SK-N-SH (cell line): Measurements from ENCODE around the gene DAB2IP. TPM values are rescaled to one million over a fixed set of nuclear protein-coding genes. Genes with fewer than 3 reads are reported as not detected.

Source experiments
- CTCF ChIA-PET: fragments of 300-600, 350-600 bp; formaldehyde crosslinking; extraction: SDS; loops from one replicate; lab custom pipeline; 2021; lab: Yijun Ruan, JAX
- POLR2A ChIA-PET: fragments of 350-600 bp; sonication (Branson Sonifier 250); formaldehyde crosslinking; extraction: SDS; loops from one replicate; lab custom pipeline; 2020; ENCODE audit warnings: antibody characterized with exemption, inconsistent platforms; lab: Yijun Ruan, JAX
- DNase-seq: peaks from one replicate; pipeline ENCODE4 v3.0.0; 2012
- H2AFZ ChIP-seq: fragments of 200-600 bp; sonication (generic); 2 replicates; pipeline ENCODE4 v1.8.1; 2016; ENCODE audit warnings: antibody characterized with exemption, mild to moderate bottlenecking, low read depth
- H3F3A ChIP-seq: fragments of 200-600 bp; sonication (generic); replicated peaks from 2 replicates; pipeline ENCODE3; 2016; ENCODE audit warnings: antibody characterized with exemption, mild to moderate bottlenecking; ENCODE audit not compliant: insufficient read depth
- H3K27ac ChIP-seq, 2 experiments: fragments of 200-500 bp in 1 of 2; fragments of 200-600 bp in 1 of 2; sonication (Bioruptor generic) in 1 of 2; sonication (generic), shearing (Covaris generic) in 1 of 2; 2 replicates each; pipeline versions ENCODE4 v1.5.1 to v1.6.1; 2014 to 2016; ENCODE audit warnings: low read depth in 2 of 2, inconsistent platforms in 1 of 2, low read length in 1 of 2, mild to moderate bottlenecking in 1 of 2, mixed read lengths in 1 of 2
- H3K27me3 ChIP-seq: fragments of 200-600 bp; sonication (generic), shearing (Covaris generic); 2 replicates; pipeline ENCODE4 v1.6.1; 2016; ENCODE audit warnings: mixed run types; ENCODE audit not compliant: insufficient read depth
- H3K36me3 ChIP-seq, 2 experiments: fragments of 200-500 bp in 1 of 2; fragments of 200-600 bp in 1 of 2; sonication (Bioruptor generic) in 1 of 2; sonication (generic) in 1 of 2; replicated peaks in 1 of 2; 2 replicates each; pipeline versions ENCODE3 to v1.5.1; 2014 to 2016; ENCODE audit warnings: low read length in 1 of 2, mild to moderate bottlenecking in 1 of 2; ENCODE audit not compliant: insufficient read depth in 2 of 2, control insufficient read depth in 1 of 2
- H3K4me1 ChIP-seq, 2 experiments: fragments of 200-500 bp in 1 of 2; fragments of 200-600 bp in 1 of 2; sonication (Bioruptor generic) in 1 of 2; sonication (generic), shearing (Covaris generic) in 1 of 2; 2 replicates each; pipeline versions ENCODE4 v1.5.1 to v1.6.1; 2014 to 2016; ENCODE audit warnings: low read depth in 1 of 2, low read length in 1 of 2, mixed run types in 1 of 2; ENCODE audit not compliant: insufficient read depth in 2 of 2, control insufficient read depth in 1 of 2
- H3K4me2 ChIP-seq: fragments of 200-600 bp; sonication (generic), shearing (Covaris generic); 2 replicates; pipeline ENCODE4 v1.6.1; 2017; ENCODE audit warnings: mixed run types
- H3K4me3 ChIP-seq, 2 experiments: fragments of 200-500 bp in 1 of 2; fragments of 200-600 bp in 1 of 2; sonication (Bioruptor generic) in 1 of 2; sonication (generic), shearing (Covaris generic) in 1 of 2; 2 replicates each; pipeline versions ENCODE4 v1.5.1 to v1.8.1; 2014 to 2016; ENCODE audit warnings: low read depth in 2 of 2, inconsistent platforms in 1 of 2, low read length in 1 of 2, mild to moderate bottlenecking in 1 of 2, mixed read lengths in 1 of 2, moderate library complexity in 1 of 2
- H3K79me2 ChIP-seq: fragments of 200-600 bp; sonication (generic); 2 replicates; pipeline ENCODE4 v1.8.1; 2017; ENCODE audit warnings: mild to moderate bottlenecking; ENCODE audit not compliant: insufficient read depth
- H3K9ac ChIP-seq: fragments of 200-600 bp; sonication (generic); 2 replicates; pipeline ENCODE4 v1.6.1; 2017; ENCODE audit warnings: mixed run types
- H3K9me2 ChIP-seq: fragments of 200-600 bp; sonication (generic); 2 replicates; pipeline ENCODE4 v1.6.1; 2017; ENCODE audit warnings: mixed run types
- H3K9me3 ChIP-seq: fragments of 200-600 bp; sonication (generic); 2 replicates; pipeline ENCODE4 v1.6.1; 2017; ENCODE audit warnings: mixed run types, mild to moderate bottlenecking, moderate library complexity
- H4K20me1 ChIP-seq: fragments of 200-600 bp; sonication (generic); 2 replicates; pipeline ENCODE4 v1.6.1; 2017; ENCODE audit warnings: mild to moderate bottlenecking, mixed run types; ENCODE audit not compliant: insufficient read depth
- CHD2 ChIP-seq: fragments of 150-350 bp; IDR thresholded peaks from 2 replicates; pipeline ENCODE4 v1.6.1; 2018; ENCODE audit warnings: low read length; ENCODE audit not compliant: partially characterized antibody
- ELF1 ChIP-seq: IDR thresholded peaks from 2 replicates; pipeline ENCODE4 v1.4.0; 2012
- FOSL2 ChIP-seq: IDR thresholded peaks from 2 replicates; pipeline ENCODE4 v1.4.0; 2012; ENCODE audit warnings: low read depth, mild to moderate bottlenecking, moderate library complexity, borderline replicate concordance
- IRF3 ChIP-seq: fragments of 150-350 bp; IDR thresholded peaks from 2 replicates; pipeline ENCODE4 v1.6.1; 2016; ENCODE audit warnings: mild to moderate bottlenecking, low read depth, low read length
- JUND ChIP-seq: IDR thresholded peaks from 2 replicates; pipeline ENCODE4 v1.4.0; 2012
- MEF2A ChIP-seq: IDR thresholded peaks from 2 replicates; pipeline ENCODE4 v1.4.0; 2012; ENCODE audit warnings: low read depth, borderline replicate concordance
- RAD21 ChIP-seq: IDR thresholded peaks from 2 replicates; pipeline ENCODE4 v1.6.1; 2012; ENCODE audit warnings: mild to moderate bottlenecking, low read length
- RXRA ChIP-seq: IDR thresholded peaks from 2 replicates; pipeline ENCODE4 v1.4.0; 2012; ENCODE audit warnings: low read depth, mild to moderate bottlenecking, borderline replicate concordance
- SIN3A ChIP-seq: IDR thresholded peaks from 2 replicates; pipeline ENCODE4 v1.6.1; 2012; ENCODE audit warnings: low read depth, mild to moderate bottlenecking, low read length, moderate library complexity, borderline replicate concordance
- TAF1 ChIP-seq: IDR thresholded peaks from 2 replicates; pipeline ENCODE4 v1.6.1; 2012; ENCODE audit warnings: low read depth, mild to moderate bottlenecking, low read length, moderate library complexity, borderline replicate concordance
- USF2 ChIP-seq: fragments of 150-350 bp; IDR thresholded peaks from 2 replicates; pipeline ENCODE4 v1.6.1; 2017; ENCODE audit warnings: antibody characterized with exemption, low read length, low read depth, borderline replicate concordance
- ZBTB33 ChIP-seq: IDR thresholded peaks from 2 replicates; pipeline ENCODE4 v1.4.0; 2012; ENCODE audit warnings: low read depth, borderline replicate concordance
- WGBS: methylation state at CpG from one replicate; pipeline ENCODE4 v1.1.6; 2017; ENCODE audit warnings: low lambda C conversion rate; 5-methylcytosine and 5-hydroxymethylcytosine counted together
- polyA plus RNA-seq, 3 experiments: library from polyadenylated mRNA; depleted of rRNA; stranded (reverse); fragments of >200 nt; gene quantifications; 2 replicates each; pipeline ENCODE4 v1.2.3, GENCODE V29; 2012
- TF ChIP-seq, protein P1 (sequence below): IDR thresholded peaks from 2 replicates; pipeline ENCODE4; 2012
- TF ChIP-seq, protein P2 (sequence below): fragments of 200-600 bp; sonication (generic); IDR thresholded peaks from 2 replicates; pipeline ENCODE4 v1.6.1; 2017; ENCODE audit warnings: antibody characterized with exemption, mild to moderate bottlenecking, moderate library complexity

DAB2IP gene
- polyA plus RNA-seq, 1 of the 3 experiments (the other 2 are of a cell fraction): 21.4 TPM

- no peak for TF ChIP-seq SIN3A
- TF ChIP-seq MEF2A: no peak
Observed at GRCh38 chr9:121746411-121746810, 95.0 kb downstream of the DAB2IP start (continued).

DNA sequence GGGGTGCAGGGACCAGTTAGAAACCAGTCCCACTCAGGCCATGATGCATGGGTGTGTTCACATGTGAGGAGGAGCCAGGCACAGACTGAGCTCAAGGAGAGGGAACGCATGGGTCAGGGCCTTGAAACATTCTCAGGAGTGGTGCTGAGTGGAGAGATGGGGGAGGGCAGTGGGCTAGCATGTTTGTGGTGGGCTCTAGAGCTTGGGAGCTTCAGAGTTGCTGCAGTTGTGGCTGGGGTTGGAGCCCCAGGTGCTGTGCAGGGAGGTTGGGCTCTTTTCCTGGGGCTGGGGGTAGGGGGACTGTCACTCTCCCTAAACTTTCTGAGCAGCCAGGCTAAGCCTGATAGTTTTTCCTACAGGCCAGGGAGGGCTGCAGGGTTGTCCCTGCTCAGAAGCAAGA, 95.4 kb downstream of the DAB2IP start:
- H3K79me2 ChIP-seq: peaks cover 83% of the 10 kb centered on the region
- H4K20me1 ChIP-seq: peaks cover 54% of the 10 kb centered on the region
- peak overlapping the region; percentile 44; the same call in 1 of the 2 replicates for H3K4me2 ChIP-seq
- CTCF ChIA-PET: interaction anchor here (0.8 to 2.5 kb wide), 6 partner anchors 51 to 378 kb away, joined by 3 to 8 read pairs (median 4); no protein-coding TSS in a partner anchor
- TF ChIP-seq RAD21 (no peak), TAF1 (no peak), ELF1 (no peak), IRF3 (no peak), JUND (no peak), RXRA (no peak), ZBTB33 (no peak), CHD2 (no peak), USF2 (no peak), MEF2A (no peak), FOSL2 (no peak)
- TF ChIP-seq, protein P1, sequence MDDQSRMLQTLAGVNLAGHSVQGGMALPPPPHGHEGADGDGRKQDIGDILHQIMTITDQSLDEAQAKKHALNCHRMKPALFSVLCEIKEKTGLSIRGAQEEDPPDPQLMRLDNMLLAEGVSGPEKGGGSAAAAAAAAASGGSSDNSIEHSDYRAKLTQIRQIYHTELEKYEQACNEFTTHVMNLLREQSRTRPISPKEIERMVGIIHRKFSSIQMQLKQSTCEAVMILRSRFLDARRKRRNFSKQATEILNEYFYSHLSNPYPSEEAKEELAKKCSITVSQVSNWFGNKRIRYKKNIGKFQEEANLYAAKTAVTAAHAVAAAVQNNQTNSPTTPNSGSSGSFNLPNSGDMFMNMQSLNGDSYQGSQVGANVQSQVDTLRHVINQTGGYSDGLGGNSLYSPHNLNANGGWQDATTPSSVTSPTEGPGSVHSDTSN: no peak
- TF ChIP-seq, protein P2, sequence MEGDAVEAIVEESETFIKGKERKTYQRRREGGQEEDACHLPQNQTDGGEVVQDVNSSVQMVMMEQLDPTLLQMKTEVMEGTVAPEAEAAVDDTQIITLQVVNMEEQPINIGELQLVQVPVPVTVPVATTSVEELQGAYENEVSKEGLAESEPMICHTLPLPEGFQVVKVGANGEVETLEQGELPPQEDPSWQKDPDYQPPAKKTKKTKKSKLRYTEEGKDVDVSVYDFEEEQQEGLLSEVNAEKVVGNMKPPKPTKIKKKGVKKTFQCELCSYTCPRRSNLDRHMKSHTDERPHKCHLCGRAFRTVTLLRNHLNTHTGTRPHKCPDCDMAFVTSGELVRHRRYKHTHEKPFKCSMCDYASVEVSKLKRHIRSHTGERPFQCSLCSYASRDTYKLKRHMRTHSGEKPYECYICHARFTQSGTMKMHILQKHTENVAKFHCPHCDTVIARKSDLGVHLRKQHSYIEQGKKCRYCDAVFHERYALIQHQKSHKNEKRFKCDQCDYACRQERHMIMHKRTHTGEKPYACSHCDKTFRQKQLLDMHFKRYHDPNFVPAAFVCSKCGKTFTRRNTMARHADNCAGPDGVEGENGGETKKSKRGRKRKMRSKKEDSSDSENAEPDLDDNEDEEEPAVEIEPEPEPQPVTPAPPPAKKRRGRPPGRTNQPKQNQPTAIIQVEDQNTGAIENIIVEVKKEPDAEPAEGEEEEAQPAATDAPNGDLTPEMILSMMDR: no peak
- TF ChIP-seq, all 33 proteins: peak for 0
- Histone ChIP-seq H3K4me1 (peaks cover 20 to 72% of the 10 kb centered on the region in 2 experiments; a peak in 3 of 4 replicates), H2AFZ (no peak overlapping the region), H3F3A (no peaks in the 10 kb centered on the region), H3K27me3 (no peaks in the 10 kb centered on the region), H3K9me2 (no peaks in the 10 kb centered on the region), H3K9ac (no peak overlapping the region), H3K36me3 (no peaks in the 10 kb centered on the region), H3K4me3 (no peak overlapping the region), H3K9me3 (no peaks in the 10 kb centered on the region), H3K27ac (no peak overlapping the region)
- DNase-seq: no peak
- 54% methylated on average over 1 of the region's 1 CpG for WGBS
- POLR2A ChIA-PET: no interaction called here
